ENCODE measurements around the gene DPH5.
"Not testable (repeated sequence)": the region's sequence is repeated elsewhere in the genome, so short reads cannot be mapped to it uniquely, and the experiment has no call there.

DPH5 gene

GRCh38 chr1:101025657-101026429, at the start of gene DPH5:
Gene DPH5 (minus strand): TSS chr1:101025784. CDS start chr1:101025443, 341 bp downstream.
- DNase-seq (ENCODE audit: low read depth in 2 of 2), result peak; percentile 78 to 92

GRCh38 chr1:101073836-101074235, 48.3 kb upstream of the DPH5 start:
- DNase-seq (ENCODE audit: low read depth in 2 of 2), result no peak

GRCh38 chr1:101071470-101071891, 45.9 kb upstream of the DPH5 start:
- DNase-seq (ENCODE audit: low read depth in 2 of 2), result no peak

GRCh38 chr1:101069158-101069557, 43.6 kb upstream of the DPH5 start:
- no peak for DNase-seq (ENCODE audit: low read depth in 2 of 2)

GRCh38 chr1:101066937-101067335, 41.4 kb upstream of the DPH5 start:
- not testable (repeated sequence) for DNase-seq (ENCODE audit: low read depth in 2 of 2)

- DNase-seq (ENCODE audit: low read depth in 2 of 2), result no peak
Measured at GRCh38 chr1:101066260-101066936, 40.8 kb upstream of the DPH5 start.

GRCh38 chr1:101065575-101065974, 40.0 kb upstream of the DPH5 start:
- no peak for DNase-seq (ENCODE audit: low read depth in 2 of 2)

- no peak for DNase-seq (ENCODE audit: low read depth in 2 of 2)
Measured at GRCh38 chr1:101064697-101065096, 39.1 kb upstream of the DPH5 start.

- DNase-seq (ENCODE audit: low read depth in 2 of 2), result no peak
Measured at GRCh38 chr1:101060992-101061391, 35.4 kb upstream of the DPH5 start.

- no peak for DNase-seq (ENCODE audit: low read depth in 2 of 2)
Measured at GRCh38 chr1:101059945-101060542, 34.5 kb upstream of the DPH5 start.

GRCh38 chr1:101055623-101056022, 30.0 kb upstream of the DPH5 start:
- no peak for DNase-seq (ENCODE audit: low read depth in 2 of 2)

- no peak for DNase-seq (ENCODE audit: low read depth in 2 of 2)
Measured at GRCh38 chr1:101051688-101052638, 26.4 kb upstream of the DPH5 start.

GRCh38 chr1:101050869-101051268, 25.3 kb upstream of the DPH5 start:
- DNase-seq (ENCODE audit: low read depth in 2 of 2), result no peak

- DNase-seq (ENCODE audit: low read depth in 2 of 2), result no peak
Measured at GRCh38 chr1:101044749-101045148, 19.2 kb upstream of the DPH5 start.

GRCh38 chr1:101044259-101044658, 18.7 kb upstream of the DPH5 start:
- DNase-seq (ENCODE audit: low read depth in 2 of 2), result no peak

GRCh38 chr1:101043776-101044175, 18.2 kb upstream of the DPH5 start:
- no peak for DNase-seq (ENCODE audit: low read depth in 2 of 2)

- no peak for DNase-seq (ENCODE audit: low read depth in 2 of 2)
Measured at GRCh38 chr1:101041300-101041699, 15.7 kb upstream of the DPH5 start.

GRCh38 chr1:101040666-101041065, 15.1 kb upstream of the DPH5 start:
- no peak for DNase-seq (ENCODE audit: low read depth in 2 of 2)

GRCh38 chr1:101039245-101039644, 13.7 kb upstream of the DPH5 start:
- no peak for DNase-seq (ENCODE audit: low read depth in 2 of 2)

GRCh38 chr1:101037316-101037715, 11.7 kb upstream of the DPH5 start:
- no peak for DNase-seq (ENCODE audit: low read depth in 2 of 2)

GRCh38 chr1:101033017-101033416, 7.4 kb upstream of the DPH5 start:
- DNase-seq (ENCODE audit: low read depth in 2 of 2), result no peak

- not testable (repeated sequence) for DNase-seq (ENCODE audit: low read depth in 2 of 2)
Measured at GRCh38 chr1:101032129-101032528, 6.5 kb upstream of the DPH5 start.

All from stimulated activated CD4-positive, alpha-beta T cell treated with anti-CD3 and anti-CD28 coated beads, Interleukin-12 subunit alpha, Interleukin-12 subunit beta, amount 100 ng/mL, for 24 hours (primary cell).